Kidney (tissue), 14 donors: ENCODE data around the gene ANAPC10. TPM values are rescaled to one million over a fixed set of nuclear protein-coding genes. Genes with fewer than 3 reads are reported as not detected.

Source experiments
- DNase-seq, 5 donors: peaks; one replicate each; pipeline ENCODE4 v3.0.0-alpha.2; 2013 to 2020
- FAIRE-seq: peaks from 2 replicates; lab custom pipeline; 2012; peaks lifted over from hg19 to GRCh38; lab: Jason Lieb, UNC
- H3K27ac ChIP-seq, 2 donors: one replicate each; pipeline ENCODE4 v1.7.0; 2013; ENCODE audit warnings: low read depth in 2 of 2, low read length in 2 of 2, inconsistent platforms in 1 of 2
- H3K27me3 ChIP-seq: one replicate; pipeline ENCODE4 v1.7.1; 2013; ENCODE audit warnings: low read length, inconsistent platforms; ENCODE audit not compliant: control insufficient read depth, insufficient read depth
- H3K36me3 ChIP-seq, 3 donors: one replicate each; pipeline versions ENCODE4 v1.7.0 to v1.7.1; 2013; ENCODE audit warnings: low read length in 3 of 3, control low read depth in 1 of 3, inconsistent platforms in 1 of 3; ENCODE audit not compliant: insufficient read depth in 3 of 3, control insufficient read depth in 2 of 3
- H3K4me1 ChIP-seq, 3 donors: one replicate each; pipeline versions ENCODE4 v1.7.0 to v1.7.1; 2013; ENCODE audit warnings: low read length in 3 of 3, inconsistent platforms in 1 of 3, low read depth in 1 of 3; ENCODE audit not compliant: control insufficient read depth in 2 of 3, insufficient read depth in 2 of 3
- H3K4me3 ChIP-seq, 3 donors: one replicate each; pipeline versions ENCODE4 v1.7.0 to v1.8.1; 2013; ENCODE audit warnings: low read length in 3 of 3, control low read depth in 1 of 3, inconsistent platforms in 1 of 3
- H3K9ac ChIP-seq, 3 donors: one replicate each; pipeline versions ENCODE4 v1.7.0 to v1.7.1; 2013; ENCODE audit warnings: low read length in 3 of 3, control low read depth in 1 of 3, inconsistent platforms in 1 of 3
- H3K9me3 ChIP-seq, 3 donors: one replicate each; pipeline versions ENCODE4 v1.7.0 to v1.7.1; 2013; ENCODE audit warnings: low read length in 3 of 3, control low read depth in 1 of 3, inconsistent platforms in 1 of 3; ENCODE audit not compliant: control insufficient read depth in 2 of 3, insufficient read depth in 1 of 3
- intact Hi-C: fragments of 100-400 bp; cut with DNase I; formaldehyde crosslinking; loops from one replicate; pipeline ENCODE4 v1.11.1; 2022
- polyA plus RNA-seq: library from polyadenylated mRNA; stranded (reverse); fragments of 350-450 nt; fragmentation: Illumina TruSeq; extraction: RNeasy Lipid Tissue Mini Kit (QIAGEN cat#74804); gene quantifications from one replicate; pipeline ENCODE4 v1.2.3, GENCODE V29; 2014; ENCODE audit warnings: low read depth, low replicate concordance; ENCODE audit not compliant: insufficient read depth
- total RNA-seq: library from RNA; stranded (reverse); fragmentation: NEBNext Ultra II Directional; extraction: Animal tissue kit (Norgen Biotek cat#: 25700); gene quantifications from one replicate; pipeline ENCODE4 v1.2.1, GENCODE V29; 2021
- TF ChIP-seq, protein P1 (sequence below): IDR thresholded peaks from 3 replicates; pipeline ENCODE4 v1.5.1; 2012; ENCODE audit warnings: mild to moderate bottlenecking, moderate library complexity, borderline replicate concordance; ENCODE audit not compliant: insufficient read depth; ENCODE audit errors: extremely low read depth
- donor health status: control.
- donor health status: control.
- donor health status: control.
- donor health status: control.
- donor health status: control.
- donor health status: DM: yes; HTN: yes; CAD: no.
- donor health status: Normal renal cell carcinoma (clear cell type).

The ANAPC10 gene
- total and polyA plus RNA-seq, 2 donors from 2014 or later: 18.0 to 23.3 TPM

DNA sequence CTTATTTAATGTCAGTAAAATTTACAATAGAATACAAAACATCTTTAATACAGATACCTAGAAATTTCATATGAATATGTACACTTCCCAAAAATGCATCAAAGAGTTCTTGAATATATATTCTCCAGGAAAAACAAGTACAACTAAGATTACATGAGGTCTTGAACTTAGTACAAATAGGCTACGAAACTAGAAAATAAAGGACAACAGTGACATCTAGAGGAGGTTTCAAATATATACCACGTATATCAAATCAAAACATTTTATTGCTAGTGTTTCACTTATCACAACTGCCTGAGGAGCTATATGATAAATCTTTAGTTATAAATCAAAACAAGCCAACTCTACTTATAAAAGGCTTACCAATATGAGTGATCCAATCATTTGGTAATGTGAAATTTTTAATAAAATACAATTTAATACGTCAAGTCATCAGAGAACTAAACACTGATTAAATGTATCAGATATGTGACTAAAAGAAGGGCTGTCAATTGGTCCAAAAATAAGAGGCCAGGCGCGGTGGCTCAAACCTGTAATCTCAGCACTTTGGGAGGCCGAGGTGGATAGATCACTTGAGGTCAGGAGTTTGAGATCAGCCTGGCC is 36.6 kb downstream of the ANAPC10 start:
- H3K27ac ChIP-seq: no peak overlapping the region
- H3K36me3 ChIP-seq: no peaks in the 10 kb centered on the region
- TF ChIP-seq, protein P1, sequence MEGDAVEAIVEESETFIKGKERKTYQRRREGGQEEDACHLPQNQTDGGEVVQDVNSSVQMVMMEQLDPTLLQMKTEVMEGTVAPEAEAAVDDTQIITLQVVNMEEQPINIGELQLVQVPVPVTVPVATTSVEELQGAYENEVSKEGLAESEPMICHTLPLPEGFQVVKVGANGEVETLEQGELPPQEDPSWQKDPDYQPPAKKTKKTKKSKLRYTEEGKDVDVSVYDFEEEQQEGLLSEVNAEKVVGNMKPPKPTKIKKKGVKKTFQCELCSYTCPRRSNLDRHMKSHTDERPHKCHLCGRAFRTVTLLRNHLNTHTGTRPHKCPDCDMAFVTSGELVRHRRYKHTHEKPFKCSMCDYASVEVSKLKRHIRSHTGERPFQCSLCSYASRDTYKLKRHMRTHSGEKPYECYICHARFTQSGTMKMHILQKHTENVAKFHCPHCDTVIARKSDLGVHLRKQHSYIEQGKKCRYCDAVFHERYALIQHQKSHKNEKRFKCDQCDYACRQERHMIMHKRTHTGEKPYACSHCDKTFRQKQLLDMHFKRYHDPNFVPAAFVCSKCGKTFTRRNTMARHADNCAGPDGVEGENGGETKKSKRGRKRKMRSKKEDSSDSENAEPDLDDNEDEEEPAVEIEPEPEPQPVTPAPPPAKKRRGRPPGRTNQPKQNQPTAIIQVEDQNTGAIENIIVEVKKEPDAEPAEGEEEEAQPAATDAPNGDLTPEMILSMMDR: peak; percentile 33
- peak in 3 of 5 donors; percentile 16 to 61 (median 57) for DNase-seq
- no peaks in the 10 kb centered on the region for H3K9me3 ChIP-seq
- no peak overlapping the region for H3K9ac ChIP-seq
- intact Hi-C loops: no loop called here
- FAIRE-seq: peak; percentile 97
- peaks cover 0 to 5% (median 0%) of the 10 kb centered on the region in 3 donors for H3K4me1 ChIP-seq
- no peaks in the 10 kb centered on the region for H3K27me3 ChIP-seq
- H3K4me3 ChIP-seq: no peak overlapping the region

DNA sequence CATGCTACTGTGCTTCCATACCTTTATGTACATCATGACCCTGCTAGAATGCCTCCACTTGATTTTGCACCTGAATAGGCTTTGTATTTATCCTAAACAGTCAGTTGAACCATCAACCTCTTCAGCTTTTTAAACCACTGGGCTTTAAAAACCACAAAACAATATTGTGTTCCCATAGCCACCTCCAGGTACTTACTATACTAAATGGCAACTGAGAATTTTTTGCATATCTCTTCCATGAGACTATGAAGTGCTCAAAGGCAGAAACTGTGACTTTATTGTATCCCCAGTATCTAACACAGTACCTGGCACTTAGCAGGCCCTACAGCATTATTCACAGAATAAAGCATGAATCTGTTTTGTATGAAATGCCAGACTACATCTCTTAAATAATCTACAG is 39.7 kb downstream of the ANAPC10 start:
- intact Hi-C loops: no loop called here
- no peak overlapping the region for H3K4me3 ChIP-seq
- no peaks in the 10 kb centered on the region for H3K4me1 ChIP-seq
- H3K9ac ChIP-seq: no peak overlapping the region
- H3K36me3 ChIP-seq: no peaks in the 10 kb centered on the region
- H3K27me3 ChIP-seq: no peaks in the 10 kb centered on the region
- TF ChIP-seq, protein P1: no peak
- no peak overlapping the region for H3K27ac ChIP-seq
- H3K9me3 ChIP-seq: no peaks in the 10 kb centered on the region
- FAIRE-seq: no peak
- DNase-seq: no peak

DNA sequence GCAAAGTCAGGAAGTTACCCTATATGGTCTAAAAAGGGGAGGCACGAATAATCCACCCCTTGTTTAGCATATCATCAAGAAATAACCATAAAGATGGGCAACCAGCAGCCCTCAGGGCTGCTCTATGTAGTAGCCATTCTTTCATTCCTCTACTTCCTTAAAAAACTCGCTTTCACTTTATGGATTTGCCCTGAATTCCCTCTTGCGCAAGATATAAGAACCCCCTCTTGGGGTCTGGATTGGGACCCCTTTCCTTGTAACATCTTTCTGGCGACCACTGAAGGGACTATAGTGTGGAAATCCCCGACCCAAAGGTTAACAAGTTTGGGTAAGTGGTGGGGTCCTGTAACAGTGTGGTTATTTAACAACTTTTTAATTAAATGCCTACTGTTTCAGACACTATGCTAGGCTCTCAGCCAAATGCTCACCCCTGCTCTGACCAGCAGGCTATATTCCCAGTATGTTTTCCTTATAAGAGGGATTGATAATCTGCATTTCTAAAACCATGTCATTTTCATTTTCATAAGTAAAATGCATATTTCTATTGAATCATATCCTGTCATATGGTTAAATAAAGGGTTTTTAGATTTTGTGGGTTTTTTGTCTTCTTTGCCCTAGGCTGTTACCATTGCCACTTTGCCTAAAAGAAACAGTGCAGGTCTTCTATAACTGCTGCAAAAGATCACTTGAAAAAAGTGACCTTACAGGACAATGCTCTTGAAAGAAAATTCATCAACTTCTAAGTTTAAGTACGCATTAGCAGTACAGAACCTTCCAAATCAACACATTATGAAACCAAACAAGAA is 41.5 kb downstream of the ANAPC10 start:
- FAIRE-seq: no peak
- intact Hi-C loops: no loop called here

More for the DNA sequence above, 41.5 kb downstream of the ANAPC10 start:
- no peaks in the 10 kb centered on the region for H3K27me3 ChIP-seq
- no peaks in the 10 kb centered on the region for H3K9me3 ChIP-seq
- H3K4me1 ChIP-seq: no peaks in the 10 kb centered on the region
- no peak overlapping the region for H3K27ac ChIP-seq
- H3K4me3 ChIP-seq: no peak overlapping the region
- H3K9ac ChIP-seq: no peak overlapping the region
- no peaks in the 10 kb centered on the region for H3K36me3 ChIP-seq
- no peak for DNase-seq
- TF ChIP-seq, protein P1: no peak
